GM12864 (cell line): ENCODE results near the gene MKLN1.

Source experiments
- DNase-seq: peaks from one replicate; pipeline ENCODE4 v3.0.0-alpha.2; 2011; ENCODE audit warnings: low read depth
- H3K4me3 ChIP-seq: 2 replicates; pipeline ENCODE4 v1.5.1; 2011; ENCODE audit warnings: mild to moderate bottlenecking, low read depth, low read length, control low read depth
- CTCF ChIP-seq: IDR thresholded peaks from 2 replicates; pipeline ENCODE4 v1.5.1; 2011; ENCODE audit warnings: low read depth, mild to moderate bottlenecking, moderate library complexity, low read length, control low read depth, inconsistent platforms; ENCODE audit errors: missing control alignments

Gene MKLN1

GRCh38 chr7:131524115-131524514, 196.4 kb downstream of the MKLN1 start:
- no peak for TF ChIP-seq CTCF
- no peak overlapping the region for H3K4me3 ChIP-seq
- DNase-seq = no peak

GRCh38 chr7:131524703-131525102, 197.0 kb downstream of the MKLN1 start:
- TF ChIP-seq CTCF = no peak
- no peak for DNase-seq
- H3K4me3 ChIP-seq = no peak overlapping the region

GRCh38 chr7:131525820-131526219, 198.1 kb downstream of the MKLN1 start:
- no peak overlapping the region for H3K4me3 ChIP-seq
- TF ChIP-seq CTCF = no peak
- DNase-seq = no peak

- no peak for TF ChIP-seq CTCF
- DNase-seq = no peak
- H3K4me3 ChIP-seq = no peak overlapping the region
Observed at GRCh38 chr7:131527456-131527855, 199.8 kb downstream of the MKLN1 start.

GRCh38 chr7:131529179-131529578, 201.5 kb downstream of the MKLN1 start:
- DNase-seq = no peak
- H3K4me3 ChIP-seq = no peak overlapping the region
- no peak for TF ChIP-seq CTCF

GRCh38 chr7:131529617-131530016, 201.9 kb downstream of the MKLN1 start:
- DNase-seq = no peak
- H3K4me3 ChIP-seq = no peak overlapping the region
- no peak for TF ChIP-seq CTCF

- H3K4me3 ChIP-seq = no peak overlapping the region
- no peak for DNase-seq
- no peak for TF ChIP-seq CTCF
Observed at GRCh38 chr7:131530137-131530536, 202.5 kb downstream of the MKLN1 start.
